ENCODE results near the gene DDX21.

DNA sequence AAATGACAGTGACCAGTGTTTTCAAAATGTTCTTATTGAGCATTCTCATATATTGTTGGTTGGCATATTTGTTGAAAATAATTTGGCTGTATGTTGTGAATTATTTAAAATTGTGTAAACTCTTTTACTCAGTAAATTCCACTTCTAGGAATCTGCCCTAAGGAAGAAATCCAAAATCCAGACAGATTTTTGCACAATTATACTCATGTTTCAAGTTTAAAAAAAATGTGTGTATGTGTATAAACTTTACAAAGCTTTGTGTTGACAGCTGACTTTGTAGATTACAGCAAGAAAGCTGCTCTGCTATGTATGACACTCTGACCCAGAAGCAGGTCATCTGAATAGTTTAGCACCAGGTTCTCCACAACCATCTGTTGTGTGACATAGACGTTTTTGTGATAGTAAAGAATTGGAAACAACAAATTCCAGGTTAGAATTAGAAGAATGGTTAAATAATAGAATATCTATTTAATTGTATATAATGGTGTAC is 54.2 kb downstream of the DDX21 start:
- TF ChIP-seq, protein P1, sequence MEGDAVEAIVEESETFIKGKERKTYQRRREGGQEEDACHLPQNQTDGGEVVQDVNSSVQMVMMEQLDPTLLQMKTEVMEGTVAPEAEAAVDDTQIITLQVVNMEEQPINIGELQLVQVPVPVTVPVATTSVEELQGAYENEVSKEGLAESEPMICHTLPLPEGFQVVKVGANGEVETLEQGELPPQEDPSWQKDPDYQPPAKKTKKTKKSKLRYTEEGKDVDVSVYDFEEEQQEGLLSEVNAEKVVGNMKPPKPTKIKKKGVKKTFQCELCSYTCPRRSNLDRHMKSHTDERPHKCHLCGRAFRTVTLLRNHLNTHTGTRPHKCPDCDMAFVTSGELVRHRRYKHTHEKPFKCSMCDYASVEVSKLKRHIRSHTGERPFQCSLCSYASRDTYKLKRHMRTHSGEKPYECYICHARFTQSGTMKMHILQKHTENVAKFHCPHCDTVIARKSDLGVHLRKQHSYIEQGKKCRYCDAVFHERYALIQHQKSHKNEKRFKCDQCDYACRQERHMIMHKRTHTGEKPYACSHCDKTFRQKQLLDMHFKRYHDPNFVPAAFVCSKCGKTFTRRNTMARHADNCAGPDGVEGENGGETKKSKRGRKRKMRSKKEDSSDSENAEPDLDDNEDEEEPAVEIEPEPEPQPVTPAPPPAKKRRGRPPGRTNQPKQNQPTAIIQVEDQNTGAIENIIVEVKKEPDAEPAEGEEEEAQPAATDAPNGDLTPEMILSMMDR (IDR thresholded peaks at IDR 0.05): no peak
- no peak for TF ChIP-seq EP300 (IDR thresholded peaks at IDR 0.05)
